Stimulated activated CD4-positive, alpha-beta T cell treated with anti-CD3 and anti-CD28 coated beads, TNF-alpha, amount 100 ng/mL, for 1 hour (primary cell): ENCODE data around the gene SMIM29.

ENCODE experiments used
- DNase-seq, 3 donors: peaks; one replicate each; pipeline ENCODE4 v3.0.0-alpha.2; 2020; ENCODE audit warnings: low read depth in 3 of 3, low spot score in 1 of 3

Gene SMIM29

DNA sequence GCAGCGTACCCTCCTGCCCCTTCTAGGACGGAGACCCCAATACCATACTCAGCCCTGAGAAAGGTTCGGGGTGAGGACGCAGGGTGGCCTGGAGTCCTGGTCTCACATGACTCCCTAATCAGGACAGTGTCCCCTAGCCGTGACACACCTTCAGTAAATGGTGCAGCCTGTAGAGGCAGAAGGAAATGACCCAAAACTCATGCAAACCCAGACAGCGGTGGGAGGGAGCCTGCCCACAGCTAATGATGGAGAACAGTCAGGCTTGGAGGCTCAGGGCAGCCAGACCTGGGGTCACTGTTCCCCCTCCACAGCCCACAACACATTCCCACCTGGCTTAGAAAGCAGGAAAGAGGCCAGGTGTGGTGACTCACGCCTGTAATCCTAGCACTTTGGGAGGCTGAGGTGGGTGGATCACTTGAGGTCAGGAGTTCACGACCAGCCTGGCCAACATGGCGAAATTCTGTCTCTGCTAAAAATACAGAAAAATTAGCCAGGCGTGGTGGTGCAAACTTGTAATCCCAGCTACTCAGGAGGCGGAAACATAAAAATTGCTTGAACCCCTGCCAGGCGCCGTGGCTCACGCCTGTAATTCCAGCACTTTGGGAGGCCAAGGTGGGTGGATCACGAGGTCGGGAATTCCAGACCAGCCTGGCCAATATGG, 20.9 kb downstream of the SMIM29 start:
- DNase-seq = no peak

DNA sequence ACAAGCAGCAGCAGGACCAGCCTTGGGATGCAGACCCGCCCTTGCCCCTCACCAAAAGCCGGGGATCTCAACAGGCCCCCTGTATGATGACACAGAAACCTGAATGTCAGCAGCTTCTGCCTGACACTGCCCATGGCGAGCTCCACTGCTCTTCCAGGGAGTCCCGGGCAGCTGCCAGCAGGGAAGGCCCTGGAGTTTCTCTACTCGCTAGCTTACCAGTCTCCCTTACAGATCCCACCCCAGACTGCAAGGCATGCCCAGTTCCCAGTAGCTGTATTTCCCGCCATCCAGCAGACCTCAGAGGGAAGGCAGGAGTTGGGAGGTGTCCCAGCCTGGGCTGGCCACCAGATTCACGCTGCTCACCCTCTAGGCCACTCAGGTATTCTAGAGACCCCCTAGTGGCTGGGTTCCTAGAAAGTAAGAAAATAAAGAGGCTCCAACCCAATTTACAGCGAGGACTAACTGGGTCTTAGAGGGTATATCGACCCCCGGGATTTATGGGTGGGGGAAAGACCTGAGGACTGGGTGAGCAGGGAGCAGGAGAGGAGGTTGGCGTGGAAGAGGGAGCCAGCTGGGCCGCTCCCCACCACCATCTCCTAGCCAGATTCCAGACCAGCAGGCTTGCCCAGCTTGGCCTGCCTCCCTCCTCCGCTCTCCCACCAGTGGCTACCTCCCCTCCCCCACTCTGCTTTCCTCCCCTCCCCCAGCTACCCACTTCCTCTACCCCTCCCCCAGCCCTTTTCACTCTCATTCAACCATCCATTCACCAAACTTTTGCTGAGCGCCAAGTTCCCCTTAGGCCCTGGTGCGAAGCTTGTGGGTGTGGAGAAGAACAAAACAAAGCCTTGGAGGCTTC, 21.8 kb downstream of the SMIM29 start:
- no peak for DNase-seq

DNA sequence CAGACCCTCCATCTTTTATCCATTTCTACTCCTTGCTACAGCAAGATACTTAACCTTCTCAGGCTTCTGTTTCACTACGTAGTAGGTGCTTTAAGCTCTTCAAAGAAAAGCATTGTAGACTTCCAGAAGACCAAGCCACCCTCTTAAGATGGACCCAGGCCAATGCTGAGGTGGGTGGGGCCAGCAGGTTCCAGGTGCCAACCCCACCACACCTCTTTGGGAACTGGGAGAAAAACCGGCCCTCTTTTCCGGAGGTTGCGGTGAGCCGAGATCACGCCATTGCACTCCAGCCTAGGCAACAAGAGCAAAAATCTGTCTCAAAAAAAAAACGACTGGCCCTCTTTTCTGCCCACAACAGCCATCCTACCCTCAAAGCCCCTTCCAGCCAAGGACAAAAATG, 22.7 kb downstream of the SMIM29 start:
- no peak for DNase-seq

DNA sequence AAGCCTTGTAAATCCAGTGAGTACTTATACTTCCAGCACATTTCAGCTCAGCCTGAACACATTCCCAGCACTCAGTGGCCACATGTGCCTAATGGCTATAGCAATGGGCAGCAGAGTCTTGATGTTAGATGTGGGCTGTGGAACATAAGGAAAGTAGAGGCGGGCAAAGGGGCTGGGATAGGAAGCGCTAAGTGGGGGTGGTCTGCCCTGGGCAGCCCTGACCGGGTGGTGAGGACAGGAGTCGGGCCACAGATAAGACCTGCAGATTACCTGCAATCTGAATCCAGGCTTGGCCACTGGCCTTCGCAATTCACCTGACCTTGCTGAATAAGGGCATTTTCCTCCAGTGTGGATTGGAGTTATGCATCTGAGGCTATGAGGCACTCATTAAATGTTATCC, 23.3 kb downstream of the SMIM29 start:
- DNase-seq = no peak

DNA sequence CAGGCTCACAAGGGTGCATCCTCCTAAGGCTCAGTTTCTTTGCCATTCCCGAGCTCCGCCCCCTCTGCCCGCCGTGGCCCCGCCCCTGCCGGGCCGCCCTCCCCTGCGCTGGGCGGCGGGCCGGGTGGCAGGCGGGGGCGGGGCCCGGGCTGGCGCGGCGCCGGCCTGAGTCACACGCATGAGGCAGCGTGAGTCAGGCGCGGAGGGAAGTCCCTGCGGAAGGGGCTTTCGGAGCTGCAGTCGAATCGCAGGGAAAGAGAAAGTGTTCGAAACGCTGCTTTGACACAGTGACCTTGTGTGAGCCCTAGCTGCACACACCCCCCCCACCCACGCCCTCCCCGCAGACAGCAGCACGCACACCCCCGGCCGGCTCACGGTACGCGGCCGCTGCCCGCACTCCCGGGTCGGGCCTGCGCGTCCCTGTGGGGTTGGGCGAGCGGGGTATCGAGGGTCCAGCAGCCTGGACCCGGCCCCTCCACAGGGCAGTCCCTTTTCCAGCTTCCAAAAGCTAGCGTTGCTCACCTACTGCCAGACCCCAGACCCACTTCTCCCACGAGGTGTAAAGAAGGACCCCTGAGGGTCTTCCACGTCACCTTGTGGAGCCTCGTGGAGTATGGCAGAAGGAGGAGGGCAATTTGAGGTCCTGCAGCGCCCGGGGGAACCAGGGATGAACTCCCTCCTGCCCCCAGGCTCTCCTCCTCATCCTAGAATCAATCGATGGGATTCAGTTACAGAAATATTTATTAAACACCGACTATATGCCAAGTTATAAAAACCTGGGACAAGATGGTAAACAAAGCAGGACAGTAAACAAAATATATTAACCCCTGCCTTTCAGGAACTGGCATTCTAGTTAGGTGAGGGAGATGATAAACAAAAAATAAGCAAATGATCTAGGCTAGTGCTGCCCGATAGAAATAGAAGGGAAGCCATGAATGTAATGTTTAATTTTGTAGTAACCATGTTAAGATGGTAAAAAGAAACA, 24.6 kb downstream of the SMIM29 start:
- DNase-seq = peak; percentile 93

DNA sequence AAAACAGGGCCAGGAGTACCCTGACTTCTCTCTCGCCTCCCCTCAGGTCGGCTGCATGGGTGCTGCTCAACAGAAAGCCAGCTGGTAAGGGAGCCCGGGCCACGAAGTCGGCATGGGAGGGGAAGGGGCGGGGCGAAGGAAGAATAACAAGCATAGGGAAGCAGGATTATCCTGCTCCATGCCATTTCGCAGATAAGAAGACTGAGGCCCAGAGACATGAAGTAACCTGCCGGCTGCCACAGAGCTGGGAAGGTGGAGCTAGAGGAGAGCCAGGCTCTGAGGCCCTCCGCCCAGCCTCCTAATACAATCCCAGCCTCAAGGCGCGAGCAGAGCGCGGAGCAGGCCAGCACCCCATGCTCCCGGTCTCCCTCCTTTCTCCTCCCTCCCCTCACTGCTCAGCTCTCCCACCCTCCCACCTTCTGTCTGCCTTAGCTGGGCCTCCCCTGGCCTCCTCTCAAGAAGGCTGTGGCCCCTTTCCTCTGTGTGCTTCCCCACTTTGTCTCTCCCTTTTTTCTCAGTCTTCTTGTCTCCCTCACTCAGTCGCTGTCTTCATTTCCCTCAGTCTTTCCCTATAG, 25.3 kb downstream of the SMIM29 start:
- no peak for DNase-seq

DNA sequence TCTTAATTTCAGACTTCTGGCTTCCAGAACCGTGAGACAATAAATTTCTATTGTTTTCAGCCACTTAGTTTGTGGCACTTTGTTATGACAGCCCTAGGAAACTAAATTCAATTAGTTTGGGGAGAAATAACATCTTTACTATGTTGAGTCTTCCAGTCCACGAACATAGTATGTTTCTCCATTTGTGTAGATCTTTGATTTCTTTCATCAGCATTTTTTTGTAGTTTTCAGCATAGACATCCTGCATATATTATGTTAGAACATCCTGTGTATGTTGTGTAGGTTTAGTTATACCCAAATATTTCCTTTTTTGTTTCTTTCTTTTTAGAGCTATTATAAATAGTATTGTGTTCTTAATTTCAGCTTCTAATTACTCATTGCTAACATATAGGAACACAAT, 30.1 kb downstream of the SMIM29 start:
- no peak for DNase-seq

DNA sequence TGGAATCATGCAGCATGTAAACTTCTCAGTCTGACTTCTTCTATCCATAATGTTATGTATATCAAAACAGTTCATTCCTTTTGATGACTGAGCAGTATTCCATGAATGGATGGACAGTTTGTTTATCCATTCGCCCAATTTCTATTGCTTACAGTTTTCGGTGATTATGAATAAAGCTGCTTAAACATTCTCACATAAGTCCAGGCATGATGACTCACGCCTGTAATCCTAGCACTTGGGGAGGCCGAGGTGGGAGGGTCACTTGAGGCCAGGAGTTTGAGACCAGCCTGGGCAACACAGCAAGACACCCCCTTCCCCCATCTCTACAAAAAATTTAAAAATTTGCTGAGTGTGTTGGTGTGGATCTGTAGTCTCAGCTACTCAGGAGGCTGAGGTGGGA, 35.0 kb downstream of the SMIM29 start:
- DNase-seq = no peak

DNA sequence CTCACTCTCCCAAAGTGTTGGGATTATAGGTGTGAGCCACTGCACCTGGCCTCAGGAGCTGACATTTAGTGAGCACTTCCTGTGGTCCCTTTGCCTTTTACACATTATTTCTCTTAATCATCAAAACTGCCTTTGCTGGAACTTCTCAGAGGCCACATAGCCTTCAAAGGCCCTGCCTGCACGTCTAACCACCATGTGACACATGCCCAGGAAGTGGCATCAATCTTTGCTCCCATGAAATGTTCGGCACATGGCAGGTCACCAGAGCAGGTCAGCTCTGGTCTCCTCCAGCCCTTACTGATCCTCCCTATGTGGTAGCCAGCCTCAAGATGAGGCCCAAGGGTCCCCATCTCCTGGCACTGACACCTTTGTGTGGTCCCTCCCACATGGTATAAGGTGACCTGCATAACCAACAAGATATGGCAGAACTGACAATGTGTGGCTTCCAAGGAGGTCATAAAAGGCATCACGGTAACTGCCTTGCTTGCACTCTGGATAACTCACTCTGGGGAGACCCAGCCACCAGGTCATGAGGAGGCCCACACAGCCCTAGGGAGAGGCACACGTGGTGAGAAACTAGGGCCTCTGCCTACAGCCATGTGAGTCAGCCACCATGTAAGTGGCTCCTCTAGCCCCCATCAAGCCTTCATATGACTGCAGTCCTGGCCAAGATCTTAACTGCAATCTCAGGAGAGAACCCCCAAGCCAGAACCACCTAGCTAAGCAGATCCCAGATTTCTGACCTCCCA, 40.9 kb downstream of the SMIM29 start:
- no peak for DNase-seq

DNA sequence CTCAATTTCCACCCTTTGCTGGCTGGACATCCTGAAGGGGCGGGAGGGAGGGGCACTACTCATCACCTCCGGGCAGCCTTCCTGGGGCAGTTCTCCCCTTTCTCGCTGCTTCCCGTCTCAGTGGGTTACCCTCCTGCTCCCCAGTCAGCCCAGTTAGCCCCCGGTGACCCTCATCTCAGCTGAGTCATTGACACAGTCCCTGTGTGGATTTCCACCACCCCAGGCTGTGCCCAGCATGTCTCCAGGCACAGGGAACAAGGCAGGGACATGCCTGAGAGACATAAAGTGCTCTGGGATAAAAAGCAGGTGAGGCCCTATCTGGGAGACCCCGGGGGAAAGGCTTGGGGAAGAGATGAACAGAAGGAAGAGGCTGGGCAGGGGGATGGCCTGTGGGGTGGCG, 42.1 kb downstream of the SMIM29 start:
- DNase-seq = no peak

DNA sequence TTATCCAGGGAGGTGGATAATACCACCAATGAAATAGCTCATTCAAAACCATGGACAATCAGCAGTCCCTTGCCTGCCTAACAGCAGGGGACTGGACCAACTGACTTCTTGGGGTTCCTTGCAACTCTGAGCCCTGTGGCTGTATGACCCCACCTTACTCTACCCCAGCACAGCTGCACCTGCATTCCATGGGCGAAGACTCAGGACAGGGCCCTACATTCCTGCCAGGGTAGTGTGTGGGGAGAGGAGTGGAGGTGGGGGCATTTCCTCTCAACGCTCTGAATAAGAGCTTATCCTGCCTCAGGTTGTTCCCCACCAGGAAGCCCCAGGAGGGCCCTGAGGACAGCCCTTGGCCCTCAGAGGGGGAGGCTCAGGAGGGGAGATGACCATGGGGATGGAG, 42.9 kb downstream of the SMIM29 start:
- no peak for DNase-seq

DNA sequence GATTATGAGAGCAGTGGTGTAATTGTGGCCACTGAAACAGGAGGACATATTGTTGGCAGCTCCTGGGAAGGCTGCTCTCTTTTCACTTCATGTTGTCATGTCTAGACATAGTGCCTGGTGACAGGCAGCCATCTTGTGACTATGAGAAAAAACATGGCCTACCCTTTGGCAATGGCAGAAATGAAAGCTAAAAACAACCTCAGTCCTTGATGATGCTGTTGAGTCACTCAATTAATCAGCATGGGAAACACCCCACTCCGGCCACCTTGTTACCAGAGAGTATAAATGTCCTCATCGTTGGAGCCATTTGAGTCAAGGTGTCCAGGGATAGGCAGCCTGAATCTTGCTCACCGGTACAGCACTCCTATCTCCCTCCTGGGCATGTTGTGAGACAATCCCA, 43.3 kb downstream of the SMIM29 start:
- DNase-seq = no peak

DNA sequence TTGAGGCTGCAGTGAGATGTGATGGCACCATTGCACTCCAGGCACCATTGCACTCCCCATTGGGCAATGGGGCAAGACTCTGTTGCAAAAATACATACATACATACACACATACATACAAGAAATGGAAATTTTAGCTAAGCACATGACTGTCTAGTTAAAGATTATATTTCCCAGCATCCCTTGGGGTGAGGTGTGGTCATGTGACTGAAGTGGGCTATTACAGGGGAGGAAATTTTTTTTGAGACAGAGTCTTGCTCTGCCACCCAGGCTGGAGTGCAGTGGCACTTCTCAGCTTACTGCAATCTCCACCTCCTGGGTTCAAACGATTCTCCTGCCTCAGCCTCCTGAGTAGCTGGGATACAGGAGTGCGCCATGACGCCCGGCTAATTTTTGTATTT, 44.1 kb downstream of the SMIM29 start:
- DNase-seq = no peak

DNA sequence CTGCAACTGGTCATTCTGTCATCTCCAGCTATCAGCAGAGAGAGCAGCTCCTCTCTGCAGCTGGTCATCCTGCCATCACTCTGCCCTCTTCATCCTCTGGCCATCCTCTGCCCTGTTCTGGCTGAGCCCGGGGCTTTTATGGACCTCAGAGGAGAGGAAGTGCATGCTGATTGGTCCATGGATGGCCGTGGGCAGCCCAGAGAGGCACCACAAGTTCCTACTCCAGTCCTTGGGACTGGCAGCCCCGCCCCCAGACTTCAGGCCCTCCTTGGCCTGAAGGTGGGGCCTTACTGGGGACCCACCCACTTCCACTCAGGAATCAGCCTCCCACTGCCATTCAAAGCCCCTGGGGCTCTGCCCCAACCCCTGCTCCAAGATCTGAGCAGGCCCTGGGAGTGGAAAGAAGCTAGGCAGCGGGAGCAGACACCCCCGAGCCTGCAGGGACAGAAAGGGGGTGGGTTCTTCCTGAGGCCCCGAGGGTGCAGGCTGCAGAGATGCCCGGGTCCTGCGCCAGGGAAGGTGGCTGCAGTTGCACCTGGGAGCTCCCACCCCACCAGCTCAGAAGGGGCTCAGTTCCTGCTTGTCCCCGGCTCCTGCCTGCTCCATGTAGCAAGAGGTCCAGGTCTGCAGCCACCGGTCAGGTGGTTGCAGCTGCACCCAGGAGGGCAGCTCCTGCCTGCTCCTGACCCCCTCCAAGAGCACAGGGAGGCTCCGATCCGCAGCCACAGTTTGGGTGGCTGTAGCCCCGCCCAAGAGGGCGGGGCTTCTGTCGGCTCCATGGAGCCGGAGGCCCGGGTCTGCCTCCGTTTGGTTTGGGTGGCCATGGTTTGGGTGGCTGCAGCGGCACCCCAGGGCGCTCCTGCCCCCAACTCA, 46.2 kb downstream of the SMIM29 start:
- DNase-seq = no peak

DNA sequence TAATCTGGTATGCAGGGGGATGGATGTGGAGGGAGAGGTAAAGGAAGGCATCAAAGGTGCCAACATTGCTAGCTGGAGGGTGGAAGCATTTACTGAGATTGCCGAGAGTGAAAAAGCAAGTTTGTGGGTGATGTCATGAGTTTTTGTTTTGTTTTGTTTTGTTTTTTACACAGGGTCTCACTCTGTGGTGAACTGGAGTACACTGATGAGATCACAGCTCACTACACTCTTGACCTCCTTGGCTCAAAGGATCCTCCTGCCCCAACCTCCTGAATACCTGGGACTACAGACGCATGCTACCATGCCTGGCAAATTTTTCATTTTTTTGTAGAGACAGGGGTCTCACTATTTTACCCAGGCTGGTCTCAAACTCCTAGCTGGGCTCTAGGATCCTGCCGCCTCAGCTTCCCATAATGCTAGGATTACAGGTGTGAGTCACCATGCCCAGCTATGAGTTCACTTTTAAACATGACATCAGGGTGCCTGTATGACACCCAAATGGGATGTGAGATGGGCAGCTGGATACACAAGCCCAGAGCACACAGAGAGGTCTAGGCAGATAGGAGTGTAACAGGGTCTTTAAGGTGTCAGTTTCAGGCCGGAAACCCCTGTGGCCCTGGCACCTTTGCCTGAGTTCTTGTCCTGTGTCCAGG, 47.2 kb downstream of the SMIM29 start:
- DNase-seq = no peak

DNA sequence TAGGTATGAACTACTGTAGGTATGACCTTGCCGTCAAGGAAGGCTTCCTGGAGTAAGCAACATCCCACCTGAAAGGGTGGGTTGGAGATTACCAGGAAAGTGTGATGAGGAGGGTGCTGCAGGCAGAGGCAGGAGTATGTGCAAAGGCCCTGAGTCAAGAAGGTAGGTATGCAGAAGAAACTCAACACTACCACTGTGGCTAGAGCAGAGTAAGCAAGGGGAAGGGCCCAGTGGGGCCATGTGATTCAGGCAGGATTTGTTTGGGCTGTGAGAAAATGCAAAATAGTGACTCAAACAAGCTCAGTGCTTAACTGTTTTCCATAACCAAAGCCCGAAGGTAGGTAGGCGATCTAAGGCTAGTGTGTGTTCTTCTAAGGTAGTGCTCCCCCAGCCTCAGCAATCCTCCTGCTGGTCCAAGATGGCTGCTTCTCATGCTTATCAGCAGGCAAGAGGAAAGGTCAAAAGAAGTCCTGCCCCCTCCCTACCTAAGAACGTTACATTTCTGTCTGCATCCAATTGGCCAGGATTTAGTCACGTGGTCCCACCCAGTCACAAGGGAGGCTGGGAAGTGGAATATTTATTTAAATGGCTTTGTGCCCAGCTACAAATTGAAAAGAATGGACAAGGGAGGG, 48.4 kb downstream of the SMIM29 start:
- no peak for DNase-seq

DNA sequence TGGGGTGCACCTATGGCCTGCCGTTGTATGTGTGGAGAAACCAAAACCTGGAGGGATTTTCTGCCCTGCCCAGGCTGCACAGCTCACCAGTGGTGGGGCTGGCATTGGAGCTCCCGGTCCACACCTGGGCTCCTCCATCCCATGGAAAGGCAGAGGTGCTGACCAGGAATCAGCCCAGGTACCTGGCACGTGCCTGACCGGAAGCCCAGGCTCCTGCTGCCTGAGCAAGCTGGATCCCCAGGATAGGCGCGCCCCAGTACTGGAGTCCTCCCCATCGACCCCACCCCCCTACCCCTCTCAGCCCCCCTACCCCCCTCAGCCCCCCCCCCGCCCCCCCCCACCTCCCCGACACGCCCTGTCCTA, 52.0 kb downstream of the SMIM29 start:
- no peak for DNase-seq
